Activated T-cell treated with anti-CD3 and anti-CD28 coated beads for 1 hour (primary cell): ENCODE data around the gene ATXN1.

Source experiments
- DNase-seq: peaks from one replicate; pipeline ENCODE4 v3.0.0-alpha.2; 2020; ENCODE audit warnings: low read depth

The ATXN1 gene

DNA sequence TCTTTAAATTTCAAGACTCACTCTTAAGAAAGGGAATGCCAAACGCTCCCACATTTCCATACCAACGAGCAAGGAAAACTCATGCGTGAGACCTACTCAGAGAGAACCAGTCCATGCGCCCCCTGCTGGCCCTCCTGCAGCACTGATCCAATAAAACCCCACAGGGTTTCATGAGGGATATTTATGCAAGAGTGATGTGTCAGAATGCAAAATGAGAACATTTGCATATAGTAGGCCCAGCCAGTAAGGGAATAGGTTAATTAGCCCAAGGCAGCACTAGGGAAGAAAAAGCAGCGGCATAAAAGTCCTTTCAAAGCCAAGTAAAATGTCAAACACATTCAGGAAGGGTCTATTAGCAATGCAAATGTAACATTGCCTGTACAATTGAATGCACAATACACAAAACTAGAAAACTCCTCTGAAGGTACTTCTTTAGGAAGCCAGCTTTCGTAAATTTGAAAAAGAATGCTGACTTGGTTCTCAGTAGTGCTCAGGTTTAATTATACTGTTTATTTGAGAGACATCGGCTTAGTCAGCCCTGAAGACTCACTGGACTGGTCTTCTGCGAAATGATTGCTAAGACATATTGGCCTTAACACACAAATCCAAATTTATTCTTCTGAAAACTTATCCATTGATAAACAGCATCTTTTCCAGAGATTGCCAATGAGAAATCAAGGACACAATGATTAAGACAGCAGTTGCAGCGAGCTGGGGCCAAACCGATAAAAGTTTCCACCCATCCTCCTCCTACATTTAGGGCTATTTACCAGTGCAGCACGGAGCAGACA lies 429.7 kb downstream of the ATXN1 start:
- peak; percentile 60 for DNase-seq

DNA sequence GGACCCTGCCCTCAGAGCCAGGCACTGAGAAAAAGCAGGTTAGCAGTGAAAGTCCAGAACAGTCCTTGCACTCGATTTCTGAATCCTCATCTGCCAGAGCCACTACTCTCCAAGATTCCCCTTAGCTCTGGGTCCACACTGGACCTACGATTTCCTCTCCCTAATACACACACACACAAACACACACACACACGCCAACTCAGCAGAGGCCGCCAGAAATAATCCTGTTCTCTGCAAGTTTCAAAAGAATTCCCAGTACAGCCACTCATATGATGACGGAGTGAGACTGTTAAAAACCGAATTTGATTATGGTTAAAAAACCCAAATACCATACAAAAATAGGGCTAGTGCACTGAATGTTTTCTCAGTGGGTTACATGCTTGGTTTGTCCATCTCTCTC lies 432.0 kb downstream of the ATXN1 start:
- DNase-seq, result no peak

DNA sequence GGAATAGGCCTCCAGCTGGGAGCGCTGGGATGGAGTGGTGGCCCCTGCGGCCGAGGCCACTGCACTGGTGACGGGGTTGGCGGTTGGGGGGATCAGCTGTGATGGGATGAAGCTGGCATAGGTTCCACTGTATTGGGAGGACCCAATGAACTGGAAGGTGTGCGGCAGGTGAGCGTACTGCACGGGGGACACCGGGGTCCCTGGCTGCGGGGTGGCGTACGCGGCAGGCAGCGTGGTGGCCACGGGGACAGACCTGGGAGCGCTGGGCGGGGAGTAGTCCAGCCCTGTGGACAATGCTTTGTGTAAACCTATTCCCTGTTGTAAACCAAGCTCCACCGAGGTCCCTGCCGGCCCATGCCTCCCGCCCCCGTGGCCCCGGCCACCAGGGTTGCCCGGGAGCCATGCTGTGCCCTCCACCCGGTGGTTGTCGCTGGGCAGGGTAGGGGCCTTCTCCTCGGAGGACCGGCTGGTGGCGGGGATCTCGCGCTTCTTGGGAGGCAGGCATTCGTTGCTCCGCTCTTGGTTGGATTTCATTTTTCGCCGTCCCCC lies 433.4 kb downstream of the ATXN1 start:
- DNase-seq, result no peak

DNA sequence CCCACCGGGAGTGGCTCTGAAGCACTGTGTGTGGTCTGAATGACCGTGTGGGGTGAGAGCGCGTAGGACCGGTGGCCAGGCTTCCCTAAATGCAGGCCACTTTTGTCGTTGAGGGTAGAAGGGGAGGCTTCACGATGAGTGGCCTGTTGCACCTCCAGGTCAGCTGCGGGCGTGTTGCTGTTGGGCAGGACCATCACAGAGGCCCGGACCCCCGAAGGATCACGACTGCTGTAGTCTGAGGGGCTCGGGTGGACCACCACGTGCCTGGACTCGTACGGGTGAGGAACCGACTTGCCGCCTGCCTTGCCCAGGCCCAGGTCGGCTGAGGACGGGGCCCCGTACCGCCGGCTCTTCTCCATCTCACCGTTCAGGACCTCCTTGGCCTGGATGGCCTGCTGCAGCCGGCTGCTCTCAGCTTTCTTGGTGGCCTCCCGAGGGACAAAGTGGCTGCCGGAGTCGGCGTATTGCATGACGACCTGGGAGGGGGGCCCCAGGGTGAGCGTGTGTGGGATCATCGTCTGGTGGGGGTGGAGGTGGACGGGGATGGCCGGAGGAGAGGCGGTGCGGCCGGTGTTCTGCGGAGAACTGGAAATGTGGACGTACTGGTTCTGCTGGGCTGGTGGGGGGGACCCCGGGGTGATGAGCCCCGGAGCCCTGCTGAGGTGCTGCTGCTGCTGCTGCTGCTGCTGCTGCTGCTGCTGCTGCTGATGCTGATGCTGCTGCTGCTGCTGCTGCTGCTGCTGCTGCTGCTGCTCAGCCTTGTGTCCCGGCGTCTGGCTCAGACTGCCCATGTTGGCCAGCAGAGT lies 434.1 kb downstream of the ATXN1 start:
- DNase-seq, result no peak

DNA sequence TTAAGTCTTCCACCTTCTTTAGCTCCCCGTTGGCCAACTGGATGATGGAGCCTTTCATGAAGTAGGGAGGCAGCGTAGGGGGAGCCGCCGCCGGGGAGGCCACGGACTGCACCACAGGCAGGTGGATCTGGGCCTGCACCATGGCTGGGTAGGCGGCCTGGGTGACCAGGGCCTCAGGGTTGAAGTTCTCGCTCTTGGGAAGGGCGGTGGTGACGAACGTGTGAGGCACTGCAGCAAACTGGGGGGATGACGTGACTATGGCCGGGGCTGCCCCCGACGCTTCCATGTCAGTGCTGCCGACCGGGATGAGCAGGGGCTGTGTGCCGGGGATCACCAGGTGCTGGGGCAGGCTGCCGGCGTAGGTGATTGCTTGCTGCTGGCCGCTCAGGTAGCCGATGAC lies 434.7 kb downstream of the ATXN1 start:
- no peak for DNase-seq

DNA sequence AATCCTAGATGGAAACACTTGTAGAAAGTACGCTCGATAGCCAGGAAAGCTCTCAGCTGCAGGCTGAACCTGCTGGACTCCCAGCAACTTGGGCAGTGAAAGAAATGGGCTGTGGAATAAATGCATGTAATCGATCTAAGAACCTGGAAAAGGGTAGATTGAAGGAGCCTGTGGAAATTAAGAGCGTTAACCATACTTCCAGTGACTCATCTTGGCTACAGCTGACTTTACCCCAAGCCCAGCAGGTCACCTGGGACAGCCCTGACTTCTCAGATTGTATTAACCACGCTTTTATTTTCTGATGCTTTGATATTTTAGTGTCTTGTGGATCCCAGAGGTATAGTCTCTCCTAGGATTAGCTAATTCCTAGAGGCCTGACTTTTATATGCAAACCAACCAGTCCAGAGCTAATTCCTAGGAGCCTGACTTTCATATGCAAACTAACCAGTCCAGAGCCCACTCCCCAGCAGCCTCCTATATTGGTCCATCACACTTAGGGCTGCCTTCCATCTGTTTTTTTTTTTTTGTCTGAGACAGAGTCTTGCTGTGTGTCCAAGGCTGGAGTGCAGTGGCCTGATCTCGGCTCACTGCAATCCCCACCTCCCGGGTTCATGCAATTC lies 436.5 kb downstream of the ATXN1 start:
- no peak for DNase-seq

DNA sequence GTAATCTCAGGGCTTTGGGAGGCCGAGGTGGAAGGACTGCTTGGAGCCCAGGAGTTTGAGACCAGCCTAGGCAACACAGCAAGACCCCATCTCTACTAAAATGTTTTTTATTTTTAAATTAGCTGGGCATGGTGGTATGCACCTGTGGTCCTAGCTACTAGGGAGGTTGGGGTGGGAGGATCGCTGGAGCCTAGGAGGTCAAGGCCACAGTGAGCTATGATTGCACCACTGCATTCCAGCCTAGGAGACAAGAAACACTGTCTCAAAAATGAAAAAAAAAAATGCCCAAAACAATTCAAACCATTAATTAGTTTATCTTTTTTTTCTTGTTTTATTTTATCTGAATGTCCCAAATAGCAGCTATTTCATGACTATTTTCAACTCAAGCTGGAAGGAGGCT lies 437.1 kb downstream of the ATXN1 start:
- DNase-seq, result no peak

DNA sequence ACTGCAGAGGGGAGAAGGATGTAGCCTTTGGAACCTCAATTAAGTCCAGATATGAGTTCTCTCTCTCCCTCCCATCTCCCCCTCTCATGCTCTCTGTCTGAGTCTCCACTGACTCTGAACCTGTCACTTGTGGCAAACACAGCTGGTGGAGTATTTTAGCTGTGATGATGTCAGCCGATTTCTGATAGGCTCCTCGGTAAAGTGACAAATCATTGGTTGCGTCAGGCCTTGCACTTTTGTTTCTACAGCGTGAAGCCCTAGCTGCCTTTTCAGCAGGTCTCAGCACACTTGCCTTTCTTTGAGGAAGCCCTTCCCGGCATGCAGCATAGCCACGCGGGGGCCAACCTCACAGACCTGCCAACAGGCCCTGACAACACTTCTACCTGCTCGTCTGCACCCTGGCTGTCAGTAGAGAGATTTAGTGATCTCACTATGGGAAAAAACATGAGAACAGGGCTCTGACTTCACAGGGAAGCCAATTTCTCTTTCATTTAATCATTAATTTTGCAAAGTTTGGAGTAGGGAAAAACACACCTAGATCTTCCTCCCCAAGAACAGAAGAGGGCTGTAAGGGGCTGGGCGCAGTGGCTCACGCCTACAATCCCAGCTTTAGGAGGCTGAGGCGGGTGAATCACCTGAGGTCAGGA lies 438.5 kb downstream of the ATXN1 start:
- DNase-seq, result peak; percentile 55

DNA sequence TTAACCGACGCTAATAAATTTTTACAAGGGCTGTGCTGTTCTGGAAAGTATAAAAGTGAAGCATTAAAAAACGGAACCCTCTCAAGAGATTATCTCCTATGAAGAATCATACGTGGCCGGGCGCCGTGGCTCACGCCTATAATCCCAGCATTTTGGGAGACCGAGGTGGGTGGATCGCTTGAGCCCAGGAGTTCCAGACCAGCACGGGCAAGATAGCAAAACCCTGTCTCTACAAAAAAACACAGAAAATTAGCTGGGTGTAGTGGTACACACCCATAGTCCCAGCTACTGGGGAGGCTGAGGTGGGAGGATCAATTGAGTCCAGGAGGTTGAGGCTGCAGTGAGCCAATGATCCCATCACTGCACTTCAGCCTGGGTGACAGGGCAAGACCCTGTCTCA lies 439.4 kb downstream of the ATXN1 start:
- DNase-seq, result no peak

DNA sequence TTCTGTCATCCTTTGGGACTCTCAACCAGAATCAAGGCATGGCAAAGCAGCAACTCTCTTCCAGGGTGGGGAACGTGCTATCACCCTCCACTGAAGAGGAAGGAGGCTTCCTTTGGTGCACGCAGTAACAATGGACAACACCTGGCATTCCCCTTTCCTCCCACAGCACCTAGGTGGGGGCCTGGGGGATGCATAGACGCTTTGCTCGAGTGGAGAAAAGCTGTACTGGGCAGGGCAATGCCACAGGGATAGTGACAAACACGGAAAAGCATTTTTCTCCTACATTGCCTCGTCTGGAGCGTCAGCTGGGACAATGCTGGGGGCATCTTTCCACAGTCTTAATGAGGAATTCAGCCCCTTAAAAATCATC lies 439.9 kb downstream of the ATXN1 start:
- no peak for DNase-seq

DNA sequence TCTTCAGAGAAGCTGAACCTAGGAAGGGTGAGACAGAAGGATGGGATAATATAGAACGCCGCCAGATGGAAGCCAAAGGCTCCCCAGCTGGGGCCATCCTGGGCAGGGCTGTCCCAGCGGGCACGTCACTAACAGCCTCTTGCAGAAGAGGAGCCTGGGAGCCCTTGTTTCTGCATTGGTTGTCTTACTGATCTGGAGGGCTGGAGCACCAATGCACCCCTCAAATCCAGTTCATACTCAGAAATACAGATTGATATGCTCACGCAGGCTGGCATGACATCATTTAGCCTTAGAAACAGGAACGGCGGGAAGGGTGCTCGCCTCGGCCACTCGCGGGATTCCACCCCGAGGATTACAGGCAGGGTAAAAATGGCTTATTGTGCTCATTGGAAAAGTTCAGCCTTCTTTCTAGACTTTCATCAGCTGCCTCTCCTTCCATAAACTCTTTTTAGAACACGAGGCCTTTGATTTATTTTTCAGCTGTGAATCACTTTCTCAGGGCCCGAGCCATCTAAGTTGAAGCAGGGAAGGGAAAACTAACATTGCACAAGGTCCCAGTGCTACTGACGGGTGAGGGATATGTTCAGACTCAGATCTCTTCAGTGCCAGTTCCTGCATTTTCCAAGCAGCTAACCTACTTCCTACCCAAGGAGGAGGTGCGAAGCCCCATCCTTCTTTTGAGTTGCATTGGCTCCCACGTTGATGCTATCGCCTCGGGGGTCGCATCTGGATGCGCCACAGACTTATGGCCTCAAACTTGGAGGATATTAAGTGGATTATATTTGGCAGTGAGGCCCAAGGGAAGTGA lies 440.5 kb downstream of the ATXN1 start:
- DNase-seq, result no peak

DNA sequence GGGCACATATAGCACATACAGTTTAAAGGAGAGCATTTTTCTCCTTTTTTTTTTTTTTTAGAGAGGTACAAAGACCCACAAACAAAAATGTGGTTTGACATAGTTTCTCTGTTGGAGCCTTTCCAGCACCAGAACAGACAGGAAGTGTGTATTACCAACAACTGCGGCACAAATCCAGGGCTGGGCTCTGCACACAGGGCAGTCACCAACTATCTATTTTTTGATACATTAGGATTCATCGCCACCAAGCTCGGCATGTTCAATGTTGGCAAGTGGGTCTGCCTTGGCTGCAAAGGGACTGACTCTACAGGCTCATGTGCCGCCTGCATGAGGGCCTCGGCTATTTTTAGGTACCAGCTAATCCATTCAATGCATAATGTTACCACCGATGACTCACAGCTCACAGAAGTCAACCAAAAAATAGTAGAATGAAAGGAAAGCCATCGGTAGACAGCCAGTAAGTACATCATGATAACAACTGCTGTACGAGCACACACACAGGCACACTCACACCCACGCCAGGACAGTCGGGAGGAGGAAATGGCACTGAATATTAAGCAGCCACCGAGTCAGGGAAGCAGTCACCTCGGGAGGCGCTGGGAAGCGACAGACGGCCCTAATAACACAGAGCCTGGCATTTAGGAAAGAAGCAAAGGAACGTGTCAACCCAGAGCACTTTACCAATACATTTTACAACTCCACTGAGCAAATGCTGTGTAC lies 441.3 kb downstream of the ATXN1 start:
- peak; percentile 44 for DNase-seq

DNA sequence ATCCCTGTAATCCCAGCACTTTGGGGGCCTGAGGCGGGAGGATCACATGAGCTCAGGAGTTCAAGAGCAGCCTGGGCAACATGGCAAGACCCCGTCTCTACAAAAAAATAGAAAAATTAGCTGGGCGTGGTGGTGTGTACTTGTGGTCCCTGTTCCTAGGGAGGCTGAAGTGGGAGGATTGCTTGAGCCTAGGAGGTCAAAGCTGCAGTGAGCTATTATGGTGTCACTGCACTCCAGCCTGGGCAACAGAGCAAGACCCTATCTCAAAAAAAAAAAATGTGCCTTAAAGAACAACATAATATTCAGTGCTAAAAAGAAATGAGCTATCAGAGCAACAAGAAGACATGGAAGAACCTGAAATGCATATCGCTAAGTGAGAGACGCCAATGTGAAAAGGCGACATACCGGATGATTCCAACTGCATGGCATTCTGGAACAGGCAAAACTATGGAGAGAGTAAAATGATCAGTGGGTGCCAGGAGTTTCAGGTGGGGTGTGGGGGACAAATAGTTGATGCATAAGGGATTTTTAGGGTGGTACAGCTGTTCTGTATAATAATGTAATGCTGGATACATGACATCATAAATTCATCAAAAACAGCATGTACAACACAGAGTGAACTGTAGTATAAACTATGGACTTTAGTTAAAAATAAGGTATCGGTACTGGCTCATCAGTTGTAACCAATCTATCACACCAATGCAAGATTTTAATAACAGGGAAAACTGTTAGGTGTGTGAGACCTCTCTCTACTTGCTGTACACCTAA lies 442.1 kb downstream of the ATXN1 start:
- no peak for DNase-seq

DNA sequence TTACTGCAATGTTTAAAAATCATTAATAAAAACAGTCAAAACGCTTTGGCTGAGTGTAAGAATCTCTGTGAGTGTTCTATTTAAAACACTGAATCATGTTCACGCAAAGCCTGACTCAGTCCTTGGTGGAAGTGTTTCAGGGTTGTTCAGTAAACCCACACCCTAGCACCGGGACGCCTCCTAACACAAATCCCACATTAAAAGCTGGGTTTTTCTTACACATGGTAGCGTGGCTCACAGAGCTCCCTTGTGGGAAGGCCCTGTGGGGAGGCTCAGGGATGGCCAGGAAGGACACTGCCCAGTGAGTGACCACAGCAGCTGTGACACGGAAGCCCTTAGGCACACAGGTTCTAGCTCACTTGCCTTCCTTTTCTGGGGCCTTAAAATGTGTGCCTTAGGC lies 442.7 kb downstream of the ATXN1 start:
- DNase-seq, result no peak

DNA sequence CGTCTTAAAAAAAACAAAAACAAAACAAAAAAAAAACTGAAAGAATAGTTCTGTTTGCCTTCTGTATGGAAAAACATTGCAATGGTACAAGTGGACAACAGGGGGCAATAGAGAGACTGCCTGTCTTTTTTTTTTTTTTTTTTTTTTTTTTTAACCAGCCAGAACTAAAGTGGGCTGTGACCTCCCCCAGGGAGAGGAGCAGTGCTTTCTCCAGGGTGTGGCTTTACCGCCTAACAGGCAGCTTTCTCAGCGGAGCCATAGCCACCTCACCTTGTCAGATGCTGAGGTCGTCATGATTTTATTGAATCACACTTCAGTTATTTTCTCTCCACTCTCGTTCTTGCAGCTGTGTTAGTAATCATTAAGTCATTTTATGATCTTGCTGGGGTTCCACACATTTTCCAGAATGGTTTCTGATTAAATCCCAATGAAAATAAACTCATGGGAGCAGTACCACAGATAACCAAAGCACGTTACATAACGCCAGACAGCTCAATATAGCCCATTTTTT lies 444.5 kb downstream of the ATXN1 start:
- DNase-seq, result no peak

DNA sequence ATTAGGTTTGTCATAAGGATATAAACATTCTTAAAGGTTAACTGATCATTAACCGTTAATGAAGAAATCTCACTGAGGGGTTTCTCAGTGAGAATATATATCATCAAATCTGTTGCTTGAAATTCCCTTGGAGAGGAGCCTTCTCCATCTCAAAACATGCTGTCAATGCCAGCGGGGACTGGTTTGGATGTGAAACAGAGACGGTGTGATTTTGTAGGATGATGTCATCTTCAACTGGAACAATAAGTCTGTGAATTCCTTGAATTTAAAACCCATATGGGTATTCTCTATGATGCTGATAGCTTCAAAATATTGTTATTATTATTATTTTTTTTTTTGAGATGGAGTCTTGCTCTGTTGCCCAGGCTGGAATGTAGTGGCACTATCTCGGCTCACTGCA lies 447.0 kb downstream of the ATXN1 start:
- no peak for DNase-seq

DNA sequence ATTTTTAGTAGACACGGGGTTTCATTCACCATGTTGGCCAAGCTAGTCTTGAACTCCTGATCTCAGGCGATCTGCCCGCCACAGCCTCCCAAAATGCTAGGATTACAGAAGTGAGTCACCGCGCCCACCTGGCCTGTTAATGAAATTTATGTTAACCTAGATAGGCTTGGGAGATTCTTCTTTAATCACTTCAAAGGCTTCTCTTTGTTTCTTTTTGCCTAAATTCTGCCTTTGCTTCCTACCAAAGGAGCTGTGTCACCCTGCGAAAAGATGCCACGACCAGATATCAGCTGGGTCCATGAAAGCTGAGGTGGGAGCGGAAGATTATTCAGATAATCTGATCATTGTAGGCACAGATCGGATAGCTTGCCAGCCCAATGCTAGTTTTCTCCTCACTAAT lies 447.5 kb downstream of the ATXN1 start:
- DNase-seq, result no peak

DNA sequence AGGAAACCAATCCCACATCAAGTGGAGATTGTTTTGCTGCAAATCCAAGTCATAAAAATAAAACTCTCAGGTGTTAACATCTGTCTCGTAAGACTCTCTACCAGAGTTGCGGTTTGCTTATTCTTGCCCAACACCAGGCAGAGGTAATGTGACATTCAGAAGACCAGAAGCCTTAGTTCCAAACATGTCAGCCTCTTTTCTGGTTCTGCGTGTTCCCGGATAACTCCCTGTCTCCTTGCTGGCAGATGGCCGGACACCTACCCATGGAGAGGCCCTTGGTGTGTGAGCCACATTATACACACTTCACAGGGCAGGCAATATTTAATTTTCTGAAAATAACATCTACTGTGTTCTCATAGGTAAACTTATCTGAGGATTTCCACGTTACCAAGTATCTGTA lies 449.5 kb downstream of the ATXN1 start:
- DNase-seq, result no peak

DNA sequence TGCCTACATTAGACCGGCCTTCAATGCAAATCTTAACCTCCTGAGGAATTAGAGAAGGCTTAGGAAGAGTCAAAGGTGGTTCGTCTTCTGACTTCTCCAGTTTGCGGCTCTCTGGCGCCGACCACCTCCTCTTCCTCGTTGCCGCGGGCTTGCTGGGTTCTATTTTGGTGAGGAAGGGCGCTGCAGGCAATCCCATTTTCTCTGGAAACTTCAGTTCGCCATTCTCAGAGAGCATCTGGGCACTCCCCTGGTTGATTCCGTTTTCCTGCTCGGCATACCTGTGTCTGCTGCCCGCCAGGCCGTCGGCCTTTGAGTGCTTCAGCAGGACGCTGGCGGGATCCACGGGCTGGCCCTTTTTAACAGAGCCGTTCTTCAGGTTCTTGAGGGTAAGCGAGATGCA lies 454.9 kb downstream of the ATXN1 start:
- DNase-seq, result no peak

DNA sequence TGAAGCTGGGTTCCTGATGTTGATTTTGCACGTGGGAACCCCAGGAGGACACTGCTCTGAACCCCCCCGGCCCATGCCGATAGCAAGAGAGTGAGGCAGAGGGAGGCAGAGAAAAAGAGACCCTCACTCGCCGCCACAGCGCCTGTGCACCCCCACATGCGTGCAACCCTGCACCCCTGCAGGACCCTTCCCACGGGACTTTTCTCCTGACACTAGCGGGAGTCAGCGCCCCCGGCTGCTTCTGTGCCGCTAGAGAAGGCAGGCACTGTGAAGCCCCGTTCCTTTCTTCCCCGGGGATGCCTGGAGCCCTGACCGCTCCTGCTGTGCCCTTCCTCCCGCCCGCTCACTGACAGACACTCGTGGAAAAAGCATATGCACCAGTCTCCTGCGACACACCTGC lies 455.5 kb downstream of the ATXN1 start:
- no peak for DNase-seq
